ENCODE results near the gene CALN1.

Gene CALN1

GRCh38 chr7:72156671-72157070 is 255.5 kb downstream of the CALN1 start:
- DNase-seq (ENCODE audit: low read depth), result no peak
- TF ChIP-seq CTCF (conservative IDR thresholded peaks at IDR 0.05; ENCODE audit: control insufficient read depth, insufficient read depth, low read depth, low read length), result no peak
- H3K4me3 ChIP-seq (ENCODE audit: control insufficient read depth, low read depth, low read length), result no peak overlapping the region

GRCh38 chr7:72153132-72153512 is 259.0 kb downstream of the CALN1 start:
- H3K4me3 ChIP-seq (ENCODE audit: control insufficient read depth, low read depth, low read length), result no peak overlapping the region
- no peak for TF ChIP-seq CTCF (conservative IDR thresholded peaks at IDR 0.05; ENCODE audit: control insufficient read depth, insufficient read depth, low read depth, low read length)

GRCh38 chr7:72152161-72153131 is 259.7 kb downstream of the CALN1 start:
- no peak for DNase-seq (ENCODE audit: low read depth)
- TF ChIP-seq CTCF (conservative IDR thresholded peaks at IDR 0.05; ENCODE audit: control insufficient read depth, insufficient read depth, low read depth, low read length), result no peak
- H3K4me3 ChIP-seq (ENCODE audit: control insufficient read depth, low read depth, low read length), result no peak overlapping the region

More at GRCh38 chr7:72153132-72153512, 259.0 kb downstream of the CALN1 start:
- DNase-seq (ENCODE audit: low read depth), result no peak

- TF ChIP-seq CTCF (conservative IDR thresholded peaks at IDR 0.05; ENCODE audit: control insufficient read depth, insufficient read depth, low read depth, low read length), result no peak
- DNase-seq (ENCODE audit: low read depth), result no peak
- H3K4me3 ChIP-seq (ENCODE audit: control insufficient read depth, low read depth, low read length), result no peak overlapping the region
Observed at GRCh38 chr7:72140566-72140965, 271.6 kb downstream of the CALN1 start.

GRCh38 chr7:72127136-72127535 is 285.0 kb downstream of the CALN1 start:
- H3K4me3 ChIP-seq (ENCODE audit: control insufficient read depth, low read depth, low read length), result no peak overlapping the region
- DNase-seq (ENCODE audit: low read depth), result no peak
- TF ChIP-seq CTCF (conservative IDR thresholded peaks at IDR 0.05; ENCODE audit: control insufficient read depth, insufficient read depth, low read depth, low read length), result no peak

- H3K4me3 ChIP-seq (ENCODE audit: control insufficient read depth, low read depth, low read length), result no peak overlapping the region
- TF ChIP-seq CTCF (conservative IDR thresholded peaks at IDR 0.05; ENCODE audit: control insufficient read depth, insufficient read depth, low read depth, low read length), result no peak
- DNase-seq (ENCODE audit: low read depth), result no peak
Observed at GRCh38 chr7:72123913-72124312, 288.2 kb downstream of the CALN1 start.
